HFFc6 (cell line): Measurements from ENCODE around the gene SLIT3. TPM values are rescaled to one million over a fixed set of nuclear protein-coding genes. Genes with fewer than 3 reads are reported as not detected.

Experiments used
- DNase-seq: peaks from one replicate; pipeline ENCODE4 v3.0.0-alpha.2; 2018
- H3K27ac Mint-ChIP-seq: 2 replicates; pipeline ENCODE4 v1.8.0; 2020; ENCODE audit warnings: mild to moderate bottlenecking, mixed read lengths
- H3K27me3 Mint-ChIP-seq: 2 replicates; pipeline ENCODE4 v1.8.0; 2021; ENCODE audit warnings: mild to moderate bottlenecking, moderate library complexity, mixed read lengths; ENCODE audit not compliant: insufficient read depth
- H3K36me3 Mint-ChIP-seq: 2 replicates; pipeline ENCODE4 v1.8.0; 2021; ENCODE audit warnings: low read depth, mixed read lengths
- H3K4me1 Mint-ChIP-seq: 2 replicates; pipeline ENCODE4 v1.8.0; 2020; ENCODE audit warnings: low read depth, mixed read lengths
- H3K4me3 Mint-ChIP-seq: 2 replicates; pipeline ENCODE4 v1.8.0; 2020; ENCODE audit warnings: mild to moderate bottlenecking, moderate library complexity, mixed read lengths
- H3K9me3 Mint-ChIP-seq: 2 replicates; pipeline ENCODE4 v1.8.0; 2020; ENCODE audit warnings: mild to moderate bottlenecking, mixed read lengths
- total RNA-seq, 6 experiments: library from RNA; stranded (reverse); fragmentation: NEBNext Ultra II Directional; extraction: Animal tissue kit (Norgen Biotek cat#: 25700); gene quantifications; 2 replicates in 1 of 6; 3 replicates in 5 of 6; pipeline ENCODE4 v1.2.3, GENCODE V29; 2021
- TF ChIP-seq, protein P1 (sequence below): fragments of 200-600 bp; sonication (generic); IDR thresholded peaks from 2 replicates; pipeline ENCODE4 v1.5.0; 2021; ENCODE audit warnings: antibody characterized with exemption, mild to moderate bottlenecking

Gene SLIT3
- total RNA-seq, 6 experiments from 2014 or later = 4.2 to 8.3 (median 7.1) TPM

DNA sequence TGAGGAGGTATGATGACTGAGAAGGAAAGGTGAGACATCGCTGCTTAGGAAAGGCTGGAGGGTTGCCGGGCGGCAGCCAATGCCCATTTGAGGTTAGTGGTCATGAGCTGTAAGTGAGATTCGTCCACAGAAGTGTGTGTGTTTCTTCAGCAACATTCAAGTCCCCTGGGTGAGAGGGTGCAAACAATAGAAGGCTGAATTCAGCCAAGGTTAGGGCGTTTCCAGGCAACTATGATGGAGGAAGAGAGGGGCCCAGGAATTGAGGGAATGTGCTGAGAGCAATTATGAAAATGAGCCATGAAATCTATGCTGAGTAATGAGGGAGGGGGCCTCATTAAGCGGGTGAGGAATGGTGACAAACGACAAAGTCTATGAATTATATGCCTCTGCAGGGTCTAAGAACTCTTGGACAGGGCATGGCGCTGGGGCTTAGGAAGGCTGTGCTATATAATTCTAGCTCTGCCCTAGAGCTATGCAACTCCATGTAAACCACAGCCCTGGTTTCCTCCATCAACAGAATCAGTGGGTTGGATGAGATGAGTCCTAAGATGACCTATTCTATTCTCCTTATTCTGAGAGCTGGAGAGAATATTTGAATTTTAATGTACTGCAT, 96.0 kb downstream of the SLIT3 start:
- no peak overlapping the region for H3K27ac Mint-ChIP-seq

DNA sequence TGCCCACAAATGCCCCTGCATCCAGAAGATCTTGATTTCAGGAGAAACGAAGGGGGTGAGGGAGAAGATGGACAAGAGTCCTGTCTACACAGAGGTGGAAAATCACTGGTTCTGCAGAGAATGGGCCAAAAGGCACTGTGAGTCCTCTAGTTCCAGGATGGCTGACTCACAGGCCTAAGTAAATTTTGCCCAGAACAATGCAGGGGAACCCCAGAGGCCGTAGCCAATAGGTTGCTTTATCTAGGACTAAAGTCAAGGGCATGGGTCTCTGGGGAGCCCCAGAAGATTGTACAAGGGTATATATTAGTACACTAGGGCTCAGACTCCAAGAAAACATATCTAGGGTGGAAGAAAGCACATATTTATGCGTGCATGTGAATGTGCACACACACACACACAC, 98.0 kb downstream of the SLIT3 start:
- Mint-ChIP-seq H3K4me3 (no peak overlapping the region), H3K27me3 (peaks cover 6% of the 10 kb centered on the region), H3K4me1 (no peaks in the 10 kb centered on the region; the same call in 1 of the 2 replicates), H3K36me3 (no peaks in the 10 kb centered on the region; the same call in 1 of the 2 replicates), H3K9me3 (peaks cover 17% of the 10 kb centered on the region), H3K27ac (no peak overlapping the region; the same call in 1 of the 2 replicates)
- TF ChIP-seq, protein P1, sequence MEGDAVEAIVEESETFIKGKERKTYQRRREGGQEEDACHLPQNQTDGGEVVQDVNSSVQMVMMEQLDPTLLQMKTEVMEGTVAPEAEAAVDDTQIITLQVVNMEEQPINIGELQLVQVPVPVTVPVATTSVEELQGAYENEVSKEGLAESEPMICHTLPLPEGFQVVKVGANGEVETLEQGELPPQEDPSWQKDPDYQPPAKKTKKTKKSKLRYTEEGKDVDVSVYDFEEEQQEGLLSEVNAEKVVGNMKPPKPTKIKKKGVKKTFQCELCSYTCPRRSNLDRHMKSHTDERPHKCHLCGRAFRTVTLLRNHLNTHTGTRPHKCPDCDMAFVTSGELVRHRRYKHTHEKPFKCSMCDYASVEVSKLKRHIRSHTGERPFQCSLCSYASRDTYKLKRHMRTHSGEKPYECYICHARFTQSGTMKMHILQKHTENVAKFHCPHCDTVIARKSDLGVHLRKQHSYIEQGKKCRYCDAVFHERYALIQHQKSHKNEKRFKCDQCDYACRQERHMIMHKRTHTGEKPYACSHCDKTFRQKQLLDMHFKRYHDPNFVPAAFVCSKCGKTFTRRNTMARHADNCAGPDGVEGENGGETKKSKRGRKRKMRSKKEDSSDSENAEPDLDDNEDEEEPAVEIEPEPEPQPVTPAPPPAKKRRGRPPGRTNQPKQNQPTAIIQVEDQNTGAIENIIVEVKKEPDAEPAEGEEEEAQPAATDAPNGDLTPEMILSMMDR = no peak
- DNase-seq = no peak

More for the DNA sequence above, 96.0 kb downstream of the SLIT3 start:
- Mint-ChIP-seq H3K27me3 (peaks cover 4% of the 10 kb centered on the region), H3K4me3 (no peak overlapping the region), H3K36me3 (no peaks in the 10 kb centered on the region; the same call in 1 of the 2 replicates), H3K9me3 (peaks cover 27% of the 10 kb centered on the region), H3K4me1 (no peaks in the 10 kb centered on the region; the same call in 1 of the 2 replicates)
- DNase-seq = no peak
- TF ChIP-seq, protein P1 = no peak

DNA sequence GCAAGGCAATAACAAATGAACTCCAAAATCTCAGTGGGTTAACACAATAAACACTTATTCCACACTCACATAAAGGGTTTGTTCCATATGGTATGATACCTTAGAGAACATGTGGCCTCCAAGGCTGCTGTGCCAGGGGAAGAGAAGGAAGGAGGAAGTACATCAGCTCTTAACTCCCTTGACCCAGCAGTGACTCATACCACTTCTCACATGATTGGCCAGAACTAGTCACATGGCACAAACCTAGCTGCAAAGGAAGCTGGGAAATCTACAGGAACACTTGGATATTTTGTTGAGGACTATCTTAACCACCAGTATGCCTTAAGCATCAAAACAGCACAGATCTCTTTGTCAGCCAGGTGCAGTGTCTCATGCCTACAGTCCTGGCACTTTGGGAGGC, 99.3 kb downstream of the SLIT3 start:
- DNase-seq = no peak
- TF ChIP-seq, protein P1 = no peak
- no peaks in the 10 kb centered on the region; the same call in 1 of the 2 replicates for H3K4me1 Mint-ChIP-seq

DNA sequence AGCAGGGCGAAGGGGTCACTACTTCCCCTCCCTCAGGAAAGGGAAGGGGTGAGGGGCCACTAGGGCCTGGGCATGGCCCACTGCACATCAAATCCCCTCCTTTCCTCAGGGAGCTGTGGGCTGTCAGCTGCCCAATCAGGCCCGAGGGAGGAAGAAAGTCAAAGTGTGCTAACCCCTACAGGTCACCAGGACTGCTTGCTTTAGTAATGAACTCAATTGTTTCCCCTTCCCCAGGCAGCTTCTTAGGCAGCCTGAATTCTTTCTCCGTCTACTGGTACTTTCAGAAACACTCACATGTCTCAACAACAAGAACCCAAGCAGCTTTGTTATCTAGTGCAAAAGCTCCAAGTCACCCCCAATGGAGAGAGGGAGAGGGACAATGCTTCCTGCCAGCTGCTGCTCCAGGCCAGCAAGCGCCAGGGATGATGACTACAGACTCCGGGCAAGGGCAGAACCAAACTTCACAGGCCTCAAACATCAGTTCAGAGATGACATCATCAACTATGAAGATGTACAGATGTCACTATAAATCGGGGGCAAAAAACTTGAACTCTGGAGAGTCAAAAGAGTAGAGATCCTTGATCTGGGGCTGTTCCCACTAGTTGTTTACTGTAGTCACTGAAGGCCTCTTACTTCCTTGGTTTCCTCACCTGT, 100.7 kb downstream of the SLIT3 start:
- peaks cover 17% of the 10 kb centered on the region for H3K9me3 Mint-ChIP-seq
- H3K4me1 Mint-ChIP-seq = peaks cover 6% of the 10 kb centered on the region; the same call in 1 of the 2 replicates
- no peak overlapping the region for H3K4me3 Mint-ChIP-seq
- H3K36me3 Mint-ChIP-seq = no peaks in the 10 kb centered on the region; the same call in 1 of the 2 replicates
- DNase-seq = no peak
- H3K27me3 Mint-ChIP-seq = peaks cover 4% of the 10 kb centered on the region
- TF ChIP-seq, protein P1 = no peak
- no peak overlapping the region for H3K27ac Mint-ChIP-seq

More for the DNA sequence above, 99.3 kb downstream of the SLIT3 start:
- H3K9me3 Mint-ChIP-seq = peaks cover 17% of the 10 kb centered on the region
- peaks cover 4% of the 10 kb centered on the region for H3K27me3 Mint-ChIP-seq
- H3K36me3 Mint-ChIP-seq = no peaks in the 10 kb centered on the region; the same call in 1 of the 2 replicates
- H3K4me3 Mint-ChIP-seq = no peak overlapping the region
- no peak overlapping the region for H3K27ac Mint-ChIP-seq

DNA sequence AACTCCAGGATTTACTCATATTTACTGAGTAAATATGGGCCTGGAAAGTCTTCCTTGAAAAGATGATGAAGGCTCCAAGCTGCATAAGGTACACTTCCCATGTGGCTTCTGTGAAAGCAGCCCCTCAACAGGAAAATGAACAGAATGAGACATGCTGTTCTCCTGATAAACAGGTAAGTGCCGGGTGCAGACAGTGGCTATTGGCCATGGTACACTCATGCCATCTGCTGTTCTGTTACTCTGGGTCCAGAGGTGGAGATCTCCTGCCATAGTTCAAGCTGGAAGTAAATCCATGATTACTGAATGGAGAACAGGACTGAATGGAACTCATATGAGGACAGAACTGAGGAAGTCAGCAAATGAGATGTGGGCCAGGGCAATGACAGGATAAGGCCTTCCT, 103.6 kb downstream of the SLIT3 start:
- Mint-ChIP-seq H3K27ac (no peak overlapping the region), H3K4me1 (peaks cover 6% of the 10 kb centered on the region; the same call in 1 of the 2 replicates), H3K4me3 (no peak overlapping the region), H3K9me3 (peaks cover 15% of the 10 kb centered on the region), H3K36me3 (no peaks in the 10 kb centered on the region), H3K27me3 (peaks cover 2% of the 10 kb centered on the region; the same call in 1 of the 2 replicates)
- TF ChIP-seq, protein P1 = no peak
- no peak for DNase-seq
